Cardiac muscle cell (in vitro differentiated cells and primary cell): ENCODE results near the gene FASTK. TPM values are rescaled to one million over a fixed set of nuclear protein-coding genes. Genes with fewer than 3 reads are reported as not detected.

Experiments used
- DNase-seq, 2 donors: peaks; one replicate each; pipeline versions ENCODE4 v3.0.0 to v3.0.0-alpha.2; 2010 to 2017; ENCODE audit warnings: low read depth in 1 of 2, low spot score in 1 of 2
- H3K27ac ChIP-seq: fragments of 200-600 bp; sonication (generic); 2 replicates; pipeline ENCODE4 v1.5.1; 2016
- H3K27me3 ChIP-seq: fragments of 200-600 bp; sonication (generic); 2 replicates; pipeline ENCODE4 v1.6.0; 2016; ENCODE audit warnings: control low read depth
- H3K36me3 ChIP-seq: fragments of 200-600 bp; sonication (generic); 2 replicates; pipeline ENCODE4 v1.5.1; 2016; ENCODE audit warnings: control low read depth
- H3K4me1 ChIP-seq: fragments of 200-600 bp; sonication (generic); 2 replicates; pipeline ENCODE4 v1.8.1; 2017; ENCODE audit warnings: low read depth, mild to moderate bottlenecking, mixed run types
- H3K4me3 ChIP-seq: fragments of 200-600 bp; sonication (generic); 2 replicates; pipeline ENCODE4 v1.5.1; 2016; ENCODE audit warnings: mild to moderate bottlenecking
- H3K9me3 ChIP-seq: fragments of 200-600 bp; sonication (generic); 2 replicates; pipeline ENCODE4 v1.5.1; 2017; ENCODE audit warnings: low read depth, mild to moderate bottlenecking, control low read depth
- CTCF ChIP-seq: IDR thresholded peaks from 2 replicates; pipeline ENCODE4 v1.5.1; 2012; ENCODE audit warnings: low read depth, mild to moderate bottlenecking, low read length
- polyA plus RNA-seq: library from polyadenylated mRNA; unstranded; fragments of >200 nt; fragmentation: Nextera tagmentation; extraction: Ambion mirVana; gene quantifications from 2 replicates; pipeline ENCODE4 v1.2.1, GENCODE V29; 2016
- total RNA-seq: library from RNA; depleted of rRNA; stranded (reverse); fragments of >200 nt; gene quantifications from 2 replicates; pipeline ENCODE4 v1.2.3, GENCODE V29; 2016

FASTK gene
- total and polyA plus RNA-seq, 2 experiments from 2014 or later: 165 to 227 TPM

GRCh38 chr7:151100921-151101320, 20.3 kb upstream of the FASTK start:
- H3K4me1 ChIP-seq: peaks cover 6% of the 10 kb centered on the region
- H3K36me3 ChIP-seq: no peaks in the 10 kb centered on the region
- H3K9me3 ChIP-seq: no peaks in the 10 kb centered on the region
- no peaks in the 10 kb centered on the region for H3K27me3 ChIP-seq
- H3K4me3 ChIP-seq: no peak overlapping the region
- no peak for DNase-seq
- no peak for TF ChIP-seq CTCF
- H3K27ac ChIP-seq: no peak overlapping the region

- Histone ChIP-seq H3K9me3 (no peaks in the 10 kb centered on the region), H3K27ac (no peak overlapping the region), H3K27me3 (no peaks in the 10 kb centered on the region), H3K36me3 (no peaks in the 10 kb centered on the region), H3K4me1 (peaks cover 6% of the 10 kb centered on the region), H3K4me3 (no peak overlapping the region)
- DNase-seq: no peak
- no peak for TF ChIP-seq CTCF
Observed at GRCh38 chr7:151099486-151100211, 19.0 kb upstream of the FASTK start.

- no peak for DNase-seq
- H3K27ac ChIP-seq: no peak overlapping the region
- no peak for TF ChIP-seq CTCF
- no peaks in the 10 kb centered on the region for H3K36me3 ChIP-seq
- H3K27me3 ChIP-seq: no peaks in the 10 kb centered on the region
- no peak overlapping the region for H3K4me3 ChIP-seq
- H3K9me3 ChIP-seq: no peaks in the 10 kb centered on the region
- peaks cover 3% of the 10 kb centered on the region for H3K4me1 ChIP-seq
Observed at GRCh38 chr7:151095828-151096475, 15.3 kb upstream of the FASTK start.

- H3K36me3 ChIP-seq: no peaks in the 10 kb centered on the region
- H3K4me1 ChIP-seq: no peaks in the 10 kb centered on the region
- TF ChIP-seq CTCF: no peak
- no peaks in the 10 kb centered on the region for H3K27me3 ChIP-seq
- H3K4me3 ChIP-seq: no peak overlapping the region
- DNase-seq: no peak
- no peaks in the 10 kb centered on the region for H3K9me3 ChIP-seq
- no peak overlapping the region for H3K27ac ChIP-seq
Observed at GRCh38 chr7:151095123-151095797, 14.7 kb upstream of the FASTK start.

- Histone ChIP-seq H3K27me3 (no peaks in the 10 kb centered on the region), H3K27ac (no peak overlapping the region), H3K4me1 (no peaks in the 10 kb centered on the region), H3K36me3 (no peaks in the 10 kb centered on the region), H3K4me3 (no peak overlapping the region), H3K9me3 (no peaks in the 10 kb centered on the region)
- no peak for DNase-seq
- no peak for TF ChIP-seq CTCF
Observed at GRCh38 chr7:151094675-151095074, 14.1 kb upstream of the FASTK start.
